ENCODE measurements around the gene DDHD1.

DDHD1 gene

GRCh38 chr14:53001787-53002378 is 151.2 kb downstream of the DDHD1 start:
- H3K9ac ChIP-seq (ENCODE audit: low read depth, low read length) = no peak overlapping the region
- no peaks in the 10 kb centered on the region for H3K9me3 ChIP-seq (ENCODE audit: control insufficient read depth, insufficient read depth, low read length)
- H3K27me3 ChIP-seq (ENCODE audit: control insufficient read depth, insufficient read depth, low read length) = no peaks in the 10 kb centered on the region
- no peaks in the 10 kb centered on the region for H3K4me1 ChIP-seq (ENCODE audit: control insufficient read depth, insufficient read depth, low read length)
- H3K4me3 ChIP-seq (ENCODE audit: low read depth, low read length) = no peak overlapping the region
- no peaks in the 10 kb centered on the region for H3K36me3 ChIP-seq (ENCODE audit: control insufficient read depth, insufficient read depth, low read length)

GRCh38 chr14:52998376-52999015 is 154.6 kb downstream of the DDHD1 start:
- Histone ChIP-seq H3K9me3 (ENCODE audit: control insufficient read depth, insufficient read depth, low read length) (no peaks in the 10 kb centered on the region), H3K9ac (ENCODE audit: low read depth, low read length) (no peak overlapping the region), H3K4me3 (ENCODE audit: low read depth, low read length) (no peak overlapping the region), H3K27me3 (ENCODE audit: control insufficient read depth, insufficient read depth, low read length) (no peaks in the 10 kb centered on the region), H3K4me1 (ENCODE audit: control insufficient read depth, insufficient read depth, low read length) (no peaks in the 10 kb centered on the region), H3K36me3 (ENCODE audit: control insufficient read depth, insufficient read depth, low read length) (no peaks in the 10 kb centered on the region)

- no peaks in the 10 kb centered on the region for H3K27me3 ChIP-seq (ENCODE audit: control insufficient read depth, insufficient read depth, low read length)
- H3K9me3 ChIP-seq (ENCODE audit: control insufficient read depth, insufficient read depth, low read length) = no peaks in the 10 kb centered on the region
- no peak overlapping the region for H3K9ac ChIP-seq (ENCODE audit: low read depth, low read length)
- no peak overlapping the region for H3K4me3 ChIP-seq (ENCODE audit: low read depth, low read length)
- H3K4me1 ChIP-seq (ENCODE audit: control insufficient read depth, insufficient read depth, low read length) = no peaks in the 10 kb centered on the region
- no peaks in the 10 kb centered on the region for H3K36me3 ChIP-seq (ENCODE audit: control insufficient read depth, insufficient read depth, low read length)
Observed at GRCh38 chr14:52996493-52996892, 156.6 kb downstream of the DDHD1 start.

- H3K9me3 ChIP-seq (ENCODE audit: control insufficient read depth, insufficient read depth, low read length) = no peaks in the 10 kb centered on the region
- no peak overlapping the region for H3K4me3 ChIP-seq (ENCODE audit: low read depth, low read length)
- H3K4me1 ChIP-seq (ENCODE audit: control insufficient read depth, insufficient read depth, low read length) = no peaks in the 10 kb centered on the region
- H3K27me3 ChIP-seq (ENCODE audit: control insufficient read depth, insufficient read depth, low read length) = no peaks in the 10 kb centered on the region
- no peak overlapping the region for H3K9ac ChIP-seq (ENCODE audit: low read depth, low read length)
- H3K36me3 ChIP-seq (ENCODE audit: control insufficient read depth, insufficient read depth, low read length) = no peaks in the 10 kb centered on the region
Observed at GRCh38 chr14:52995998-52996397, 157.1 kb downstream of the DDHD1 start.

- no peak overlapping the region for H3K9ac ChIP-seq (ENCODE audit: low read depth, low read length)
- H3K4me3 ChIP-seq (ENCODE audit: low read depth, low read length) = no peak overlapping the region
- H3K36me3 ChIP-seq (ENCODE audit: control insufficient read depth, insufficient read depth, low read length) = no peaks in the 10 kb centered on the region
- no peaks in the 10 kb centered on the region for H3K4me1 ChIP-seq (ENCODE audit: control insufficient read depth, insufficient read depth, low read length)
- H3K9me3 ChIP-seq (ENCODE audit: control insufficient read depth, insufficient read depth, low read length) = no peaks in the 10 kb centered on the region
- no peaks in the 10 kb centered on the region for H3K27me3 ChIP-seq (ENCODE audit: control insufficient read depth, insufficient read depth, low read length)
Observed at GRCh38 chr14:52992236-52992870, 160.8 kb downstream of the DDHD1 start.

- no peak overlapping the region for H3K4me3 ChIP-seq (ENCODE audit: low read depth, low read length)
- no peak overlapping the region for H3K9ac ChIP-seq (ENCODE audit: low read depth, low read length)
- no peaks in the 10 kb centered on the region for H3K4me1 ChIP-seq (ENCODE audit: control insufficient read depth, insufficient read depth, low read length)
- H3K27me3 ChIP-seq (ENCODE audit: control insufficient read depth, insufficient read depth, low read length) = no peaks in the 10 kb centered on the region
- no peaks in the 10 kb centered on the region for H3K9me3 ChIP-seq (ENCODE audit: control insufficient read depth, insufficient read depth, low read length)
- H3K36me3 ChIP-seq (ENCODE audit: control insufficient read depth, insufficient read depth, low read length) = no peaks in the 10 kb centered on the region
Observed at GRCh38 chr14:52988139-52988538, 165.0 kb downstream of the DDHD1 start.

- Histone ChIP-seq H3K4me3 (ENCODE audit: low read depth, low read length) (no peak overlapping the region), H3K4me1 (ENCODE audit: control insufficient read depth, insufficient read depth, low read length) (no peaks in the 10 kb centered on the region), H3K27me3 (ENCODE audit: control insufficient read depth, insufficient read depth, low read length) (no peaks in the 10 kb centered on the region), H3K9ac (ENCODE audit: low read depth, low read length) (no peak overlapping the region), H3K9me3 (ENCODE audit: control insufficient read depth, insufficient read depth, low read length) (no peaks in the 10 kb centered on the region), H3K36me3 (ENCODE audit: control insufficient read depth, insufficient read depth, low read length) (no peaks in the 10 kb centered on the region)
Observed at GRCh38 chr14:52987514-52987913, 165.6 kb downstream of the DDHD1 start.

- Histone ChIP-seq H3K4me1 (ENCODE audit: control insufficient read depth, insufficient read depth, low read length) (no peaks in the 10 kb centered on the region), H3K9ac (ENCODE audit: low read depth, low read length) (no peak overlapping the region), H3K36me3 (ENCODE audit: control insufficient read depth, insufficient read depth, low read length) (no peaks in the 10 kb centered on the region), H3K4me3 (ENCODE audit: low read depth, low read length) (no peak overlapping the region), H3K27me3 (ENCODE audit: control insufficient read depth, insufficient read depth, low read length) (no peaks in the 10 kb centered on the region), H3K9me3 (ENCODE audit: control insufficient read depth, insufficient read depth, low read length) (no peaks in the 10 kb centered on the region)
Observed at GRCh38 chr14:52987042-52987441, 166.1 kb downstream of the DDHD1 start.
